Fibroblast of villous mesenchyme (primary cell): ENCODE measurements around the gene CUL4A. TPM values are rescaled to one million over a fixed set of nuclear protein-coding genes. Genes with fewer than 3 reads are reported as not detected.

Source experiments
- DNase-seq: peaks from one replicate; pipeline ENCODE4 v3.0.0-alpha.2; 2010; ENCODE audit warnings: low read depth
- H3K4me3 ChIP-seq: 2 replicates; pipeline ENCODE4 v1.5.1; 2011; ENCODE audit warnings: low read depth, mild to moderate bottlenecking, low read length
- CTCF ChIP-seq: IDR thresholded peaks from 2 replicates; pipeline ENCODE4 v1.5.1; 2012; ENCODE audit warnings: low read depth, mild to moderate bottlenecking, low read length; ENCODE audit not compliant: insufficient read depth
- total RNA-seq: library from RNA; depleted of rRNA; stranded (reverse); fragments of >200 nt; gene quantifications from 2 replicates; pipeline ENCODE4 v1.2.3, GENCODE V29; 2012

CUL4A gene
- total RNA-seq, 1 donor, result 132 TPM

- no peak for TF ChIP-seq CTCF
- H3K4me3 ChIP-seq, result no peak overlapping the region
- peak; percentile 61 for DNase-seq
Observed at GRCh38 chr13:113216254-113217048, 7.0 kb downstream of the CUL4A start.

GRCh38 chr13:113218586-113218985, 9.2 kb downstream of the CUL4A start:
- TF ChIP-seq CTCF, result no peak
- no peak for DNase-seq
- no peak overlapping the region for H3K4me3 ChIP-seq

- peak; percentile 16 for DNase-seq
- TF ChIP-seq CTCF, result no peak
- H3K4me3 ChIP-seq, result no peak overlapping the region
Observed at GRCh38 chr13:113219256-113219940, 10.0 kb downstream of the CUL4A start.

GRCh38 chr13:113220141-113220598, 10.8 kb downstream of the CUL4A start:
- no peak overlapping the region for H3K4me3 ChIP-seq
- DNase-seq, result no peak
- TF ChIP-seq CTCF, result no peak

- H3K4me3 ChIP-seq, result no peak overlapping the region
- DNase-seq, result peak; percentile 23
- peak; percentile 35 for TF ChIP-seq CTCF
Observed at GRCh38 chr13:113220877-113221276, 11.5 kb downstream of the CUL4A start.

- no peak for DNase-seq
- no peak for TF ChIP-seq CTCF
- H3K4me3 ChIP-seq, result no peak overlapping the region
Observed at GRCh38 chr13:113223070-113223469, 13.7 kb downstream of the CUL4A start.
